Suppressor macrophage treated with lipopolysaccharide for 1 hour (primary cell): Measurements from ENCODE around the gene SMARCB1.

Experiments
- DNase-seq, 3 donors: peaks; one replicate each; pipeline ENCODE4 v3.0.0-alpha.2; 2020 to 2022

SMARCB1 gene

DNA sequence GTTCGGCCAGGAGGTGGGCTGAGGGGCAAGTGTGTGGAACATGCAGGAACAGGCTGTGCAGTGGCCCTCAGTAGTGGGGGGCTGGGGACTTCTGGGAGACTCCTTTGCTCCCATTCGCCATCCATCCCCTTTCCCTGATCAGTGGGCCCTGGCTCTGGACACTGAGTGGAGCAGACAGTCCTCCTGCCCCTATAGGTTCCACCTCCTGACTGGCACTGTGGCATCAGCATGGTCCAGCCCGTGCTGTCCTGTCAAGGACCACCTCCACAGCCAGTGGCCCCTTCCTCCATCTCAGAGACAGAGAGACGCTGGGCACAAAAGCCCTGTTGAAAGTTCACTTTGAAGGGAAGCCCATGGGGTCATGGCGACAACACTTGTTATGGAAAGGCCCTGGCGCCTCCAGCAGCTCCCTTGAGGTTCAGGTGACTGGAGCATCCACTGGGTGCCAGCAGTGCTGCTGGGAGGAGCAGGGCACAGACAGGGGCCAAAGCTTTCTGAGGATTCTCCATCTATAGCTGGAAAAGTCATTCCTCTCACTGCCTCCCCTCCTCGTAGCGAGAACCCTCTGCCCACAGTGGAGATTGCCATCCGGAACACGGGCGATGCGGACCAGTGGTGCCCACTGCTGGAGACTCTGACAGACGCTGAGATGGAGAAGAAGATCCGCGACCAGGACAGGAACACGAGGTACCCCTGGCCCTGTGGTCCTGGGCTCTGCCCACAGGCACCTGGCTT lies 46.4 kb downstream of the SMARCB1 start:
- DNase-seq: no peak

DNA sequence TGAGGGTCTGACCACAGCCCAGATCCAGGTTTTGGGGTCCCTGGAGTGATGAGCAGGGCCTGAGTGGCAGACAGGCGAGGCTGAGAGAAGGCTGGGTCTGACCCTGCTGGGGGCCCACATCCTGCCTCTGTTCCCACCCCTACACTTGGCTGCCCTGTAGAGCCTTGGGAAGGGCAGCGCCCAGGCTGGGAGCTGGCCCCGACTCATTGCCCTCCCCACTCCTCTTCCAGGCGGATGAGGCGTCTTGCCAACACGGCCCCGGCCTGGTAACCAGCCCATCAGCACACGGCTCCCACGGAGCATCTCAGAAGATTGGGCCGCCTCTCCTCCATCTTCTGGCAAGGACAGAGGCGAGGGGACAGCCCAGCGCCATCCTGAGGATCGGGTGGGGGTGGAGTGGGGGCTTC lies 47.1 kb downstream of the SMARCB1 start:
- DNase-seq: no peak

DNA sequence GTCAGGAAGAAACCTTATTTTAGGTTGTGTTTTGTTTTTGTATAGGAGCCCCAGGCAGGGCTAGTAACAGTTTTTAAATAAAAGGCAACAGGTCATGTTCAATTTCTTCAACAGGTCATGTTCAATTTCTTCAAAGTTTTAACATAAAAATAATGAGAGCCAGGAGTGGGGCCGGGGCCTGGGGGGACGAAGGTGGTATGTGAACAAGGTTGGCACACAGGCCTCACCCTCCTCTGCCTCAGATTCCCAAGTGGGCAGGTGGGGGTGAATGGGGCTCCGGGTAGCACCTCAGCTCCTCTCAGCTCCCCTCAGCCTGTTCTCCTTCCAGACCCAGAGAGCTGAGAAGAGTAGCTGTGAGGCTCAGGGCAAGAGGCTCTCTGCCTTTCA lies 47.6 kb downstream of the SMARCB1 start:
- no peak for DNase-seq

DNA sequence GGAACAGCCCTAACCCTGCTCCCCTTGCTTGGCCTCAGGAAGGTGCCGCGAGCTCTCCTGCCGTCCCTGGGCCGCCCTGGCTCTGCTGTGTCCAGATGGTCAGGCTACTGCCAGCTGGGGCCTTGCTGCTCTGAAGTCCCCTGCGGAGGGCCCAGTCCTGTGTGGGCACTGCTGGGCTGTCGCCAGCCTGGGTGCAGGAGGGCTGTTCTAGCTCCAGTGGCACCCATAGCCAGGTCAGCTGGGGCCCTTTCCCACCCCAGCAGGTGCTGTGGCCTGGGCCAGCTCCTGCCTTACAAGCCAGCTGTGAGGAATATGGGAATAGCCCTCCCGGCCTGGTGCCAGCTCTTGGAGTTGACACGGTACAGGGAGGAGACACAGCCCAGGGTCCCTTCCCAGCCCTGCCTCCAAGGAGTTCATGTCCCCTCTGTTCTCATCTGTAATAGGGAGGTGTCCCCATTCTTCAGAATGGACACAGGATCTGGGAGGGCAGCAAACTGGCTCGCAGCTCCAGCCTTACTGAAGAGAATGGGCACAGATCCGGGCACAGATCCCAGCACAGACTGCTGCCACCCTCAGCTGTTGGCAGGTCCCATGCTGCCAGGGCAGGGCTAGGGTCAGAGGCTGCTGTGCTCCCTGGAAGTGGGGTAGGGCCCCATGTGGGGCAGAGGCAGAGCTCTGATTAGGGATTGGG lies 48.2 kb downstream of the SMARCB1 start:
- DNase-seq: no peak

DNA sequence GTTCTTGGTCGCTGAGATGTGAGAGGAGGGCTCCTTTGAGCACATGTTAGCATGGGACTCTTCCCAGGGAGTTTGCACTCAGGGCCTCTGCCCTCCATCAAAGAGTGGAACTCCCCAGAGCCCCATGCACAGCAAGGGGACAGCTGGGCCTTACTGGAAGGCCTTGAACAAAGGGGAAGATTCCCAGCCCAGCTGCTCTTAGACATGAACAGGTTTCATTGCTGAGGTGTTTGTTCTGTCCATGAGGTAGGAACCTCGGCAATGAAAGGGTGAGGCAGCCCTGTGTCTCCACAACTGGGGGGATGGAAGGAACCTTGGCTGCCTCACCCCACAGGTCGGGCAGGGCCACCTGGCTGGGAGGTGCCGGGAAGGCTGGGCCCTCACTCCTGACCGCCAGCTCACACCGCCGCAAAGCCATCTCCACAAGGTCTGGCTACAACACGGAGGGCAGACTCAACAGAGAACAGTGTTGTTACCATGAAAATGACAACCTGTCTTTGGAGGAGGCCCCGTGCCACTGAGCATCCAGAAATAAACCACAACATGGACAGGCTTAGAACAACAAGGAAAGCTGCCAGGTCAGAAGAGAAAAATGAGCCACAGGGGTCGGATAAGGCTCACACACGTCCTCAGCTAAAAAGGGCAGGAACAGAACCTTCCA lies 48.8 kb downstream of the SMARCB1 start:
- DNase-seq: no peak

GRCh38 chr22:23836281-23836680 lies 49.5 kb downstream of the SMARCB1 start:
- no peak for DNase-seq

GRCh38 chr22:23836692-23837495 lies 50.1 kb downstream of the SMARCB1 start:
- no peak for DNase-seq

- no peak for DNase-seq
These were observed 50.7 kb downstream of the SMARCB1 start for GRCh38 chr22:23837496-23837859.

GRCh38 chr22:23837911-23838680 lies 51.3 kb downstream of the SMARCB1 start:
- peak; percentile 20 to 28 (median 26) for DNase-seq

DNA sequence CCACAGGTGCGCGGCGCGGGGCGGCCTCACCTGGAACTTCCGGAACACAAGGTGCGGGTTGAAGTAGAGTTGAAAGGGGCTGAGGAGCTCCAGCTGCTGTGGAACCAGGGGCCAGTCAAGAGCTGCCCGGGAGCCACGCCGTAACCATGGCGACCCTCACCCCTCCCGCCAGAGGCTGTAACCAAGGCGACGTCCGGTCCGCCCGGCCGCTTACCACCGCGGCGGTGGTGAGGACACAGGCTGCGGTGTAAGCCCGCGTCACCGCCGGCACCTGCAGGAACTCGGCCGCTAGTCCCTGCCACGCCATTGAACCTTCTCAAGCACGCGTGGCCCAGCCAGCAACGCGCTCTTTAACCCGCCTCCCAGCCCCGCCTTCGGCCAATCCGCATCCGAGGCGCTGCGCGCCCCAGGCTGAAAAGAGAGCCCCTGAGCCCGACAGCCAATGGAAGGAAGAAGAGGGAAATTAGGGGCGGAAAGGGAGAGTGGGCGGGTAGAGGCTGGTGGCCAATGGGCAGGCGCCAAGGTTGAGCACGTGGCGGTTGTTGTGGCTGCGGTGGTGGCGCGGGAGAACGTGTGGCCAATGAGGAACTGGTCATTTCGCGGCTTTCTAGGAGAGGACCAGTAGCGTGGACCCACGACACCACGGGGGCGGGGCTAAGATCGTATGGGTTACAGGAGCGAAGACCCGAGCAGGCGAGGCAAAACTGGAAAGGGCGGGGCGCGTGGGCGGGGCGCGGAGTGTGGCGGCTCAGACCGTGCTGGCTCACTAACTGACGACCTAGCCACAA lies 52.1 kb downstream of the SMARCB1 start, which contains the start of gene DERL3:
Gene DERL3 (minus strand): TSS at position 326 of the 788 bp plus-strand sequence. CDS start 19 bp downstream, at position 307.
- DNase-seq: peak; percentile 99

- DNase-seq: no peak
These were observed 53.3 kb downstream of the SMARCB1 start for GRCh38 chr22:23840026-23840425.

DNA sequence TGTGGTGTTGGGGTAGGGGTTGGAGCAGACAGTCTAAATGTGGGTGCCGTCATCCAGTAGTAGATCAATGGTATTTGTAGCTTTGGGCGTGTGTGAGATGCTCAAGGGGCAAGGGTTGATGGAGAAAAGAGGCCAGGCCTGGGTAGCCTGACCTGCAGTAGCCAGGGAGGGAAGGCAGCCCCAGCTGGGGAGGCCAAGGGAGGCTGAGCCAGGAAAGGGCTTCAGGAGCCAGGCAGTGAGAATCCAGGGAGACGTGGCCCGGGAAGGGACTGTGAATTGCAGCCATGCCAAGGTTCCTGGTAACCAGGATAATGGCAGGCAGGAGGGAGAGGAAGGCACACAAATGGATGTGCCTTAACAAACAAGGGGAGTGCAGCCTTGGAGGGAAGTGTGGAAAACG lies 54.5 kb downstream of the SMARCB1 start:
- no peak for DNase-seq

GRCh38 chr22:23841736-23842445 lies 55.1 kb downstream of the SMARCB1 start:
- no peak for DNase-seq

GRCh38 chr22:23842599-23842998 lies 55.8 kb downstream of the SMARCB1 start:
- DNase-seq: no peak

DNA sequence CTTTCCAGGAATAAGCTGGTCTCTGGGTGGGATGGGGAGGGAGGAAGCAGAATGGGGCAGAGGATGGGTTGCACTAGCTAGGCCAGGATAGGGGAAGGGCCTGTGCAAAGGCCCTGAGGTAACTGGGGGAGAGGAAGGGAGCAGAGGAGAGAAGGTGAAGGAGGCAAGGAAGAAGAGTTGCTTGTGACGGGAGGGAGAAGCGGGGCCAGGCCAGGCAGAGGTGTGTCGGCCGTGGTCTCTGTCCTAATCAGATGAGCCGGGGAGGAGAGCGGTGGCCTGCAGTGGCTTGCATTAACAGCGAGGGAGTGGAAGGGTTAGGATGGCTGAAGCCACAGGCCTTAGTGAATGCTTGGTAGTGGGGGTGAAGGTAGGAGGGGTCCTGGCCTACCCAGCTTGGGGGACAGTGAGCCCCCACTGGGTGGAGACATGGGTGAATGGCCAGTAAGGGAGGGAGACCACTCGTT lies 58.0 kb downstream of the SMARCB1 start:
- no peak for DNase-seq

GRCh38 chr22:23845265-23846080 lies 58.7 kb downstream of the SMARCB1 start:
- DNase-seq: no peak

DNA sequence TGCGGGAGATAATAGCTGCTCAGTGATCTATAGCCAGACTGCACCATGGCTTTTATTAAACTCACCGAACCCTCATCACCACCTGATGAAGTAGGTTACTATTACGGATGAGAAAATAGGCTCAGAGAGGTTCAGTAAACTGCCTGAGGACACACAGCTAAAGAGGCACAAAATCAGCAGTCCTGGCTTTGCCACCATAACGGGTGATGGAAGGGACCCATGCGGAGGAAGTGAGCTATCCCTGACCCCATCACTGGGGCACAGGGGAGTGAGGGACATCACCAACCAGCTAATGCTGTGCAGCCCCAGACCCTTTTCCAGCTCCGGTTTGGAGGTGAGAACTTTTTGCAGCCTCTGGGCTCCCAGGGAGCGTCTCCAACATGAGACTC lies 59.3 kb downstream of the SMARCB1 start:
- no peak for DNase-seq

- DNase-seq: no peak
These were observed 60.6 kb downstream of the SMARCB1 start for GRCh38 chr22:23847310-23847920.
